ENCODE results near the gene DRG2. TPM values are rescaled to one million over a fixed set of nuclear protein-coding genes. Genes with fewer than 3 reads are reported as not detected.

The DRG2 gene
- total and polyA plus RNA-seq, 7 experiments from 2014 or later, result 37.7 to 54.7 (median 46.0) TPM

GRCh38 chr17:18059283-18059682 lies 28.5 kb upstream of the DRG2 start:
- no peaks in the 10 kb centered on the region for H3K9me3 Mint-ChIP-seq
- Histone ChIP-seq H3K27ac (ENCODE audit: low read depth, low read length) (no peak overlapping the region), H3K9me3 (ENCODE audit: control insufficient read depth in 2 of 3, low read length in 3 of 3) (no peaks in the 10 kb centered on the region), H3K27me3 (ENCODE audit: control insufficient read depth in 2 of 2, insufficient read depth in 2 of 2, low read length in 2 of 2) (no peaks in the 10 kb centered on the region), H3K36me3 (ENCODE audit: control insufficient read depth in 2 of 3, insufficient read depth in 3 of 3, low read length in 3 of 3) (peaks cover 0 to 57% (median 12%) of the 10 kb centered on the region in 3 experiments), H3K4me3 (ENCODE audit: low read length) (no peak overlapping the region), H3K4me1 (ENCODE audit: control insufficient read depth in 2 of 2, insufficient read depth in 2 of 2, low read length in 2 of 2) (no peaks in the 10 kb centered on the region)
- H3K4me1 Mint-ChIP-seq, result no peaks in the 10 kb centered on the region
- ChIA-PET POLR2A (no interaction called here), CTCF (interaction anchor here (0.7 to 1.1 kb wide), 2 partner anchors 378 to 705 kb away, joined by 3 to 8 read pairs; partner anchors contain the start of gene RAI1)
- H3K4me3 Mint-ChIP-seq, result no peak overlapping the region
- no peak overlapping the region for H3K27ac Mint-ChIP-seq
- no peak for DNase-seq
- H3K27me3 Mint-ChIP-seq, result no peaks in the 10 kb centered on the region
- intact Hi-C loops (cut with micrococcal nuclease), result no loop called here
- no peak for ATAC-seq
- H3K36me3 Mint-ChIP-seq, result peaks cover 10 to 48% (median 22%) of the 10 kb centered on the region in 5 donors

- no peak for ATAC-seq
- POLR2A ChIA-PET, result no interaction called here
- peaks cover 5 to 22% (median 9%) of the 10 kb centered on the region in 5 donors for H3K36me3 Mint-ChIP-seq
- H3K4me3 Mint-ChIP-seq, result no peak overlapping the region
- H3K27me3 Mint-ChIP-seq, result no peaks in the 10 kb centered on the region
- no peak overlapping the region for H3K4me3 ChIP-seq (ENCODE audit: low read length)
- H3K4me1 Mint-ChIP-seq, result no peaks in the 10 kb centered on the region
- H3K36me3 ChIP-seq (ENCODE audit: control insufficient read depth in 2 of 3, insufficient read depth in 3 of 3, low read length in 3 of 3), result peaks cover 0 to 39% (median 3%) of the 10 kb centered on the region in 3 experiments
- intact Hi-C loops (cut with micrococcal nuclease), result no loop called here
- DNase-seq, result no peak
- CTCF ChIA-PET, result no interaction called here
- no peak overlapping the region for H3K27ac Mint-ChIP-seq
- H3K4me1 ChIP-seq (ENCODE audit: control insufficient read depth in 2 of 2, insufficient read depth in 2 of 2, low read length in 2 of 2), result no peaks in the 10 kb centered on the region
- H3K27ac ChIP-seq (ENCODE audit: low read depth, low read length), result no peak overlapping the region
- H3K27me3 ChIP-seq (ENCODE audit: control insufficient read depth in 2 of 2, insufficient read depth in 2 of 2, low read length in 2 of 2), result no peaks in the 10 kb centered on the region
- no peaks in the 10 kb centered on the region for H3K9me3 Mint-ChIP-seq
- H3K9me3 ChIP-seq (ENCODE audit: control insufficient read depth in 2 of 3, low read length in 3 of 3), result no peaks in the 10 kb centered on the region
Observed at GRCh38 chr17:18064053-18064452, 23.7 kb upstream of the DRG2 start.

GRCh38 chr17:18065546-18065945 lies 22.2 kb upstream of the DRG2 start:
- Mint-ChIP-seq H3K36me3 (peaks cover 0 to 16% (median 4%) of the 10 kb centered on the region in 5 donors), H3K27ac (peak overlapping the region in 1 of 9 donors; percentile 46), H3K4me3 (no peak overlapping the region), H3K9me3 (no peaks in the 10 kb centered on the region), H3K27me3 (peaks cover 0 to 5% (median 0%) of the 10 kb centered on the region in 5 donors), H3K4me1 (no peaks in the 10 kb centered on the region)
- H3K9me3 ChIP-seq (ENCODE audit: control insufficient read depth in 2 of 3, low read length in 3 of 3), result no peaks in the 10 kb centered on the region
- intact Hi-C loops (cut with micrococcal nuclease), result no loop called here
- no peaks in the 10 kb centered on the region for H3K27me3 ChIP-seq (ENCODE audit: control insufficient read depth in 2 of 2, insufficient read depth in 2 of 2, low read length in 2 of 2)
- ChIA-PET POLR2A (no interaction called here), CTCF (no interaction called here)
- H3K4me3 ChIP-seq (ENCODE audit: low read length), result no peak overlapping the region
- H3K27ac ChIP-seq (ENCODE audit: low read depth, low read length), result no peak overlapping the region
- DNase-seq (no peak), ATAC-seq (no peak)
- H3K36me3 ChIP-seq (ENCODE audit: control insufficient read depth in 2 of 3, insufficient read depth in 3 of 3, low read length in 3 of 3), result peaks cover 0 to 33% (median 3%) of the 10 kb centered on the region in 3 experiments
- no peaks in the 10 kb centered on the region for H3K4me1 ChIP-seq (ENCODE audit: control insufficient read depth in 2 of 2, insufficient read depth in 2 of 2, low read length in 2 of 2)

DNA sequence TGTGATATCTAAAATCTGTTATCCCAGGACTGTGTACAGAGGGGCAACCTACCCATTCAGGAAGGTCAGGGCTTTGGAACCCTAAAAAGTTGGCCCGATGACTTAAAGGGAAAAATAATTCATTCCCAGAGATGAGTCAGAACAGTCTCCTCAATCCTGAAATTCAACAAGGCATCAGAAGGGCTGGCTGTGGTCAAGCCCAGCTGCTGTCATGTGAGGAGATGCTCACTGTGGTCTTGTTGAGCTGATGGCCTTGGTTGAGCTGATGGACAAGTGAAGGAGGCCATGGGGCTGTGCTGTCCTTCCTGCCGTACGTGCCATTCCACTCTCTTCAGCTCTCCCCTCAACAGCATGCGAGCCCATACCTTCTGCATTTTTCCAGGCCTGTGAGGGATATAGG lies 20.9 kb upstream of the DRG2 start:
- ATAC-seq, result no peak
- no peaks in the 10 kb centered on the region for H3K9me3 ChIP-seq (ENCODE audit: control insufficient read depth in 2 of 3, low read length in 3 of 3)
- H3K4me1 ChIP-seq (ENCODE audit: control insufficient read depth in 2 of 2, insufficient read depth in 2 of 2, low read length in 2 of 2), result peaks cover 0 to 4% of the 10 kb centered on the region in 2 donors
- Mint-ChIP-seq H3K9me3 (no peaks in the 10 kb centered on the region), H3K27me3 (peaks cover 0 to 11% (median 0%) of the 10 kb centered on the region in 5 donors), H3K27ac (no peak overlapping the region), H3K4me1 (peaks cover 0 to 13% (median 6%) of the 10 kb centered on the region in 7 donors), H3K4me3 (no peak overlapping the region), H3K36me3 (peaks cover 0 to 16% (median 4%) of the 10 kb centered on the region in 5 donors)
- peaks cover 0 to 22% (median 0%) of the 10 kb centered on the region in 3 experiments for H3K36me3 ChIP-seq (ENCODE audit: control insufficient read depth in 2 of 3, insufficient read depth in 3 of 3, low read length in 3 of 3)
- no peak overlapping the region for H3K27ac ChIP-seq (ENCODE audit: low read depth, low read length)
- intact Hi-C loops (cut with micrococcal nuclease), result no loop called here
- DNase-seq, result no peak
- no peaks in the 10 kb centered on the region for H3K27me3 ChIP-seq (ENCODE audit: control insufficient read depth in 2 of 2, insufficient read depth in 2 of 2, low read length in 2 of 2)
- H3K4me3 ChIP-seq (ENCODE audit: low read length), result no peak overlapping the region
- ChIA-PET CTCF (no interaction called here), POLR2A (no interaction called here)

DNA sequence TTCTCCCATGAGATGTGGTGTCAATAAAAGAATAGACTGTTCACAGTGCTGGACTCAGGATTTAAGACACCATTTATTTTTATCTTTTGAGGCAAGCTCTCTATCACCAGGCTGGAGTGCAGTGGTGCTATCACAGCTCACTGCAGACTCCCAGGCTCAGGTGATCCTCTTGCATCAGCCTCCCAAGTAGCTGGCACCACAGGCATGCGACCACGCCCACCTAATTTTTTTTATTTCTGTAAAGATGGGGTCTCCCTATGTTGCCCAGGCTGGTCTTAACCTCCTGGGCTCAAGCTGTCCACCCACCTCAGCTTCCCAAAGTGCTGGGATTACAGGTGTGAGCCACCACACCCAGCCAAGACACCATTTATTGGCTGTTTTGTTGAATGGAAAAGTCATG lies 18.6 kb upstream of the DRG2 start:
- intact Hi-C loops (cut with micrococcal nuclease), result no loop called here
- no peak overlapping the region for H3K4me3 ChIP-seq (ENCODE audit: low read length)
- peaks cover 0 to 4% of the 10 kb centered on the region in 2 donors for H3K4me1 ChIP-seq (ENCODE audit: control insufficient read depth in 2 of 2, insufficient read depth in 2 of 2, low read length in 2 of 2)
- H3K27ac Mint-ChIP-seq, result no peak overlapping the region
- H3K27me3 Mint-ChIP-seq, result peaks cover 0 to 14% (median 0%) of the 10 kb centered on the region in 5 donors
- peaks cover 0 to 15% (median 0%) of the 10 kb centered on the region in 3 experiments for H3K36me3 ChIP-seq (ENCODE audit: control insufficient read depth in 2 of 3, insufficient read depth in 3 of 3, low read length in 3 of 3)
- H3K9me3 ChIP-seq (ENCODE audit: control insufficient read depth in 2 of 3, low read length in 3 of 3), result no peaks in the 10 kb centered on the region
- ATAC-seq (no peak), DNase-seq (no peak)
- peaks cover 0 to 14% (median 6%) of the 10 kb centered on the region in 7 donors for H3K4me1 Mint-ChIP-seq
- H3K9me3 Mint-ChIP-seq, result no peaks in the 10 kb centered on the region
- no peak overlapping the region for H3K4me3 Mint-ChIP-seq
- ChIA-PET CTCF (no interaction called here), POLR2A (no interaction called here)
- peaks cover 0 to 10% (median 3%) of the 10 kb centered on the region in 5 donors for H3K36me3 Mint-ChIP-seq
- no peak overlapping the region for H3K27ac ChIP-seq (ENCODE audit: low read depth, low read length)
- no peaks in the 10 kb centered on the region for H3K27me3 ChIP-seq (ENCODE audit: control insufficient read depth in 2 of 2, insufficient read depth in 2 of 2, low read length in 2 of 2)

- intact Hi-C loops (cut with micrococcal nuclease), result no loop called here
- DNase-seq, result no peak
- peaks cover 0 to 19% (median 5%) of the 10 kb centered on the region in 5 donors for H3K27me3 Mint-ChIP-seq
- peak; percentile 22 for ATAC-seq
- no peaks in the 10 kb centered on the region for H3K9me3 ChIP-seq (ENCODE audit: control insufficient read depth in 2 of 3, low read length in 3 of 3)
- H3K4me1 ChIP-seq (ENCODE audit: control insufficient read depth in 2 of 2, insufficient read depth in 2 of 2, low read length in 2 of 2), result peaks cover 0 to 4% of the 10 kb centered on the region in 2 donors
- H3K4me1 Mint-ChIP-seq, result peaks cover 0 to 14% (median 8%) of the 10 kb centered on the region in 7 donors
- H3K27me3 ChIP-seq (ENCODE audit: control insufficient read depth in 2 of 2, insufficient read depth in 2 of 2, low read length in 2 of 2), result no peaks in the 10 kb centered on the region
- peak overlapping the region in 1 of 9 donors; percentile 28 for H3K27ac Mint-ChIP-seq
- ChIA-PET POLR2A (no interaction called here), CTCF (interaction anchor here (0.7 kb wide), 1 partner anchor 321 kb away, joined by 3 read pairs; no protein-coding TSS in a partner anchor)
- no peaks in the 10 kb centered on the region for H3K9me3 Mint-ChIP-seq
- H3K27ac ChIP-seq (ENCODE audit: low read depth, low read length), result no peak overlapping the region
- H3K36me3 Mint-ChIP-seq, result no peaks in the 10 kb centered on the region
- H3K4me3 ChIP-seq (ENCODE audit: low read length), result no peak overlapping the region
- peak overlapping the region in 1 of 10 donors; percentile 54 for H3K4me3 Mint-ChIP-seq
- H3K36me3 ChIP-seq (ENCODE audit: control insufficient read depth in 2 of 3, insufficient read depth in 3 of 3, low read length in 3 of 3), result no peaks in the 10 kb centered on the region
Observed at GRCh38 chr17:18070861-18071340, 16.8 kb upstream of the DRG2 start.

GRCh38 chr17:18071751-18072150 lies 16.0 kb upstream of the DRG2 start:
- H3K9me3 ChIP-seq (ENCODE audit: control insufficient read depth in 2 of 3, low read length in 3 of 3), result no peaks in the 10 kb centered on the region
- POLR2A ChIA-PET, result no interaction called here
- H3K4me3 Mint-ChIP-seq, result no peak overlapping the region
- peaks cover 0 to 4% of the 10 kb centered on the region in 2 donors for H3K4me1 ChIP-seq (ENCODE audit: control insufficient read depth in 2 of 2, insufficient read depth in 2 of 2, low read length in 2 of 2)
- H3K27ac ChIP-seq (ENCODE audit: low read depth, low read length), result no peak overlapping the region
- no peak for DNase-seq
- intact Hi-C loops (cut with micrococcal nuclease), result no loop called here
- peaks cover 0 to 14% (median 8%) of the 10 kb centered on the region in 7 donors for H3K4me1 Mint-ChIP-seq
- peaks cover 0 to 23% (median 5%) of the 10 kb centered on the region in 5 donors for H3K27me3 Mint-ChIP-seq
- H3K36me3 ChIP-seq (ENCODE audit: control insufficient read depth in 2 of 3, insufficient read depth in 3 of 3, low read length in 3 of 3), result no peaks in the 10 kb centered on the region
- no peak overlapping the region for H3K27ac Mint-ChIP-seq
- no peak overlapping the region for H3K4me3 ChIP-seq (ENCODE audit: low read length)
- CTCF ChIA-PET, result no interaction called here
- ATAC-seq, result no peak
- H3K36me3 Mint-ChIP-seq, result no peaks in the 10 kb centered on the region
- no peaks in the 10 kb centered on the region for H3K9me3 Mint-ChIP-seq
- no peaks in the 10 kb centered on the region for H3K27me3 ChIP-seq (ENCODE audit: control insufficient read depth in 2 of 2, insufficient read depth in 2 of 2, low read length in 2 of 2)
